ENCODE data around the gene MRPL54.

The MRPL54 gene

DNA sequence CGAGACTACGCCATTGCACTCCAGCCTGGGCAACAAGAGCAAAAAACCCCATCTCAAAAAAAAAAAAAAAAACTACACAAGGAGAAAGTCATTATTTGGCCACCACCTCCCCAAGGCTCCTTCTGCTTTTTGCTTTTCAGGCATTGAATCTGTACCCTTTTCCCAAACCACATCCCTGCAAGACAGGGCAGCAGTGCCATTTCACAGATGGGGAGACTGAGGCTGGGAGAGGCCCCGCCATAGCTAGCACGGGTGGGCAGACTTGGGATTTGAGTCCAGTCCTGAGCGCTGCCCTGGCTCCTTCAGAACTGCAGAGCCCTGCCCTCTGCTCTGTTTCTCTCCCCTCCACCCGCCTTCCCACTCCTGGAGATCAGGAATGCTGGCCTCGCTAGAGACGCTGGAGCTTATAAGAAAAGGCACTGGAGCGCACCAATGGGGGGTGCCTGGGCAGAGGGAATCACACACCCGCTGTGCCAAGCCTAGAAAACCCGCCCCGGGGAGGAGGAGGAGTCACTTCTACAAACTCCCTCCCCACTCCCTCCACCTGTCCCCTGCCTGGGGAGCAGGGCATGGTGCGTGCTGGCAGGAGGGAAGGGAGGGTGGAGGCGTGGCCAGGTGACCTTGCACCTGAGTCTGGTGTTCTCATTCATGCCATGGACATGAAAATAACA lies 36.7 kb upstream of the MRPL54 start:
- TF ChIP-seq TAF1 (IDR thresholded peaks at IDR 0.05; ENCODE audit: borderline replicate concordance, low read depth, low read length) (no peak), POLR2AphosphoS5 (IDR thresholded peaks at IDR 0.05; ENCODE audit: low read depth, low read length) (no peak), POLR2A (IDR thresholded peaks at IDR 0.05; ENCODE audit: low read depth, low read length) (no peak)
- no peak for FAIRE-seq
- DNase-seq (ENCODE audit: insufficient read length): no peak

DNA sequence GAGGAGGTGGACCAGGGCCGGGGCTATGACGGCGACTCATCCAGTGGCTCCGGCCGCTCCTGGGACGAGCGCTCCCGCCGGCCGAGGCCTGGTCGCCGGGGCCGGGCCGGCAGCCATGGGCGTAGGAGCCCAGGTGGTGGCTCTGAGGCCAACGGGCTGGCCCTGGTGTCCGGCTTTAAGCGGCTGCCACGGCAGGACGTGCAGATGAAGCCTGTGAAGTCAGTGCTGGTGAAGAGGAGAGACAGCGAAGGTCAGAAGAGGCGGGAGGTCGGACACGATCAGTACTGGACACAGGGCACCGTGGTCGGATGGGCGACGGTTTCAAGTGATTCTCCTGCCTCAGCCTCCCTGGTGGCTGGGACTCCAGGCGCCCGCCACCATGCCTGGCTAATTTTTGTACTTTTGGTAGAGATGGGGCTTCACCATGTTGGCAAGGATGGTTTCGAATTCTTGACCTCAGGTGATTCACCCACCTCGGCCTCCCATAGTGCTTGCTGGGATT lies 32.0 kb upstream of the MRPL54 start:
- no peak for DNase-seq (ENCODE audit: insufficient read length)
- no peak for TF ChIP-seq TAF1 (IDR thresholded peaks at IDR 0.05; ENCODE audit: borderline replicate concordance, low read depth, low read length)
- TF ChIP-seq POLR2A (IDR thresholded peaks at IDR 0.05; ENCODE audit: low read depth, low read length): no peak
- no peak for TF ChIP-seq POLR2AphosphoS5 (IDR thresholded peaks at IDR 0.05; ENCODE audit: low read depth, low read length)
- FAIRE-seq: no peak

DNA sequence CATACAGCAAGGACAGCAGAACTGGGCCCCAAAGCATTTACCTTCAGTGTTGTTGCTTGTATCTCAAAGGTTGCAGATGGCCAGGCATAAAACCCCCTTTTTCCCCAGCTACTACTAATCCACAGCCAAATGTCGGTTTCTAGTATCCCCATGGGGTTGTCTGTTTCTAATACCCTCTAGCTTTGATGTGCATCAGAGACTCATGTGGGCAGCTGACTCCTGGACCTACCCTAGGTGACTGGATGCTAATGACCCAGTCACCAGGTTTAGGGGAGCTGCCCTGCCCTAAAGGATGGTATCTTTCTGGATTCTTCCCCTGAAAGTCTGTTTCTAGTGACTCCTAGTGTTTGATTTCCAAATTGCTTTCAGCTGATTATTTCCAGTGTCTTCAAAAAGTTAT lies 30.4 kb upstream of the MRPL54 start:
- TF ChIP-seq POLR2AphosphoS5 (IDR thresholded peaks at IDR 0.05; ENCODE audit: low read depth, low read length) (no peak), TAF1 (IDR thresholded peaks at IDR 0.05; ENCODE audit: borderline replicate concordance, low read depth, low read length) (no peak), POLR2A (IDR thresholded peaks at IDR 0.05; ENCODE audit: low read depth, low read length) (no peak)
- no peak for DNase-seq (ENCODE audit: insufficient read length)
- no peak for FAIRE-seq

DNA sequence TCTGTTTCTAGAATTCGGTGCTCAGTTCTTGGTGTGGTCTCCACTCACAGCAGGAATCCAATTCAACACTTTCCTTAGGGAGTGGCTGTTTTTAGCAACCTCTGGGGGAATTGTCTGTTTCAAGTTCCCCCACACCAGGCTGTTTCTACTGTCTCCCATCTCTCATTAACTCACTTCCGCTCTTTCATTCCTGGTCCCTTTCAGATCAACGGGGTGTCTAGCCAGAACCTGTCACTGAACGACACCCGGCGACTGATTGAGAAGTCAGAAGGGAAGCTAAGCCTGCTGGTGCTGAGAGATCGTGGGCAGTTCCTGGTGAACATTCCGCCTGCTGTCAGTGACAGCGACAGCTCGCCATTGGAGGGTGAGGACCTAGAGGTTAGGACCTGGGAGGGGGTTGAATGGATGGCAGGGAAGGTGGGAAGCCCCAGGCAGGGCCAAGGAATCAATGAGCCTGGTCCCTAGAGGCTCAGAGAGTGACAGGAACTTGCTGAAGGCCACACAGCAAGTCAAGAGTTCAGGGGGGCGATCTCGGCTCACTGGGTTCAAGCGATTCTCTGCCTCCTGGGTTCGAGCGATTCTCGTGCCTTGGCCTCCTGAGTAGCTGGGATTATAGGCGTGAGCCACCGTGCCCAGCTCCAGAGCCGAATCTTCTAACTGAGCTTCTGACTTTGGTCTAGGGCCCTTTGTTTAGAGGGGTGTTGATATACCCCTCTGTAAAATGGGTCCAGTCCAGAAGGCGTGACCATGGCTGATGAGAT lies 28.8 kb upstream of the MRPL54 start:
- FAIRE-seq (no peak), DNase-seq (ENCODE audit: insufficient read length) (no peak)

DNA sequence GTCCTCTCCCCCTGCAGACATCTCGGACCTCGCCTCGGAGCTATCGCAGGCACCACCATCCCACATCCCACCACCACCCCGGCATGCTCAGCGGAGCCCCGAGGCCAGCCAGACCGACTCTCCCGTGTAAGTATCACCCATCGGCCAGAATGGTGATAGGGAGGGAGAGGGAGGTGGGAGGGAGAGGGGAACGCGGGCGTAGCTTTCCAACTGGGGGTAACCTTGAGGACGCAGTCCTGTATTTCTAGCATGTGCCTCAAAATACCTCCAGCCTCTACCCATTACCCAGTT lies 28.2 kb upstream of the MRPL54 start:
- no peak for DNase-seq (ENCODE audit: insufficient read length)
- TF ChIP-seq POLR2A (IDR thresholded peaks at IDR 0.05; ENCODE audit: low read depth, low read length): no peak
- no peak for TF ChIP-seq POLR2AphosphoS5 (IDR thresholded peaks at IDR 0.05; ENCODE audit: low read depth, low read length)
- TF ChIP-seq TAF1 (IDR thresholded peaks at IDR 0.05; ENCODE audit: borderline replicate concordance, low read depth, low read length): no peak
- FAIRE-seq: no peak

More for the DNA sequence above, 28.8 kb upstream of the MRPL54 start:
- no peak for TF ChIP-seq POLR2AphosphoS5 (IDR thresholded peaks at IDR 0.05; ENCODE audit: low read depth, low read length)
- no peak for TF ChIP-seq POLR2A (IDR thresholded peaks at IDR 0.05; ENCODE audit: low read depth, low read length)
- TF ChIP-seq TAF1 (IDR thresholded peaks at IDR 0.05; ENCODE audit: borderline replicate concordance, low read depth, low read length): no peak

DNA sequence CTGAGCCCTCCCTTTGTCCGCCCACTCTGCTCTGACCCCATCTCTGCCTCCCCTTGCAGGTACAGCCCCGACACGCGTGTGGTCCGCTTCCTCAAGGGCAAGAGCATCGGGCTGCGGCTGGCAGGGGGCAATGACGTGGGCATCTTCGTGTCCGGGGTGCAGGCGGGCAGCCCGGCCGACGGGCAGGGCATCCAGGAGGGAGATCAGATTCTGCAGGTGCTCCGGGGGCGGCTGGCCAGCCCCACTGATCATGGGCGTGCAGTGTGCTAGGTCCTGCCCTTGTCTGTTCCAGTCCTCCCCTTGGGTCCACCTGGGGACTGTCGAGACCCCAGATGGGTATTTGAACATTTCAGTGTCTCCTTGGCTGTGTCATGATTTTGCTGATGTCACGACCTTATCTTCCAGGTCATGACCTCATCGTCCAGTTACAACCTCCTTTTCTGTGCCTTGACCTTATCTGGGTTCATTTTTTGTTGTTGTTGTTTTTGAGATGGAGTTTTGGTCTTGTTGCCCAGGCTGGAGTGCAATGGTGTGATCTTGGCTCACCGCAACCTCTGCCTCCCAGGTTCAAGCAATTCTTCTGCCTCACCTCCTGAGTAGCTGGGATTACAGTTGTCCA lies 26.3 kb upstream of the MRPL54 start:
- FAIRE-seq (no peak), DNase-seq (ENCODE audit: insufficient read length) (no peak)
- TF ChIP-seq TAF1 (IDR thresholded peaks at IDR 0.05; ENCODE audit: borderline replicate concordance, low read depth, low read length) (no peak), POLR2AphosphoS5 (IDR thresholded peaks at IDR 0.05; ENCODE audit: low read depth, low read length) (no peak), POLR2A (IDR thresholded peaks at IDR 0.05; ENCODE audit: low read depth, low read length) (no peak)

DNA sequence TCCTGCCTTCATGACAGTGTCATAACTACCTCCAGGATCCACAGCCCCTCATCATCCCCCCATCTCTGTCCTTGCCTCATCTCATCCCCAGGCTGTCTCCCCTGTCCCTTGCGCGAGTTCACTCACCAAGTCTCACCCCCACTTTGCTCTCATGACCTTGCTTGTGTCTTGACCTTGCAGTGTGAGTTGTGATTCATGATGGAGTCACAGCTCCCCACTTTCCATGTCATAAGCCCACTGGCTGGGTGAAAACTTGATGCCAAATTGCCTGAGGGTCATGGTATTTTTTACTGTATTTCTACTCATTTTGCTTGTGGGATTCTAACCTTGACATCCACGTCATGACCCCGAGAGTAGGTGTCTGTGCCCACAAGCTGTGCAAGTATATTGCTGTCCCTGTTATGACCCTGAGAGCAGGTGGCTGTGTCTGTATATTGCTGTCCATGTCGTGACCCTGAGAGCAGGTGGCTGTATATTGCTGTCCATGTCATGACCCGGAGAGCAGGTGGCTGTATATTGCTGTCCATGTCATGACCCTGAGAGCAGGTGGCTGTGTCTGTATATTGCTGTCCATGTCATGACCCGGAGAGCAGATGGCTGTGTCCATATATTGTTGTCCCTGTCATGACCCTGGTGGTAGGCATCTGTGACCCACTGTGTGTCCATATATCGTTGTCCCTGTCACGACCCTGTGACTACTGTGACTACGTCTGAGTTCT lies 24.8 kb upstream of the MRPL54 start:
- TF ChIP-seq TAF1 (IDR thresholded peaks at IDR 0.05; ENCODE audit: borderline replicate concordance, low read depth, low read length) (no peak), POLR2AphosphoS5 (IDR thresholded peaks at IDR 0.05; ENCODE audit: low read depth, low read length) (no peak), POLR2A (IDR thresholded peaks at IDR 0.05; ENCODE audit: low read depth, low read length) (no peak)
- FAIRE-seq (no peak), DNase-seq (ENCODE audit: insufficient read length) (no peak)

DNA sequence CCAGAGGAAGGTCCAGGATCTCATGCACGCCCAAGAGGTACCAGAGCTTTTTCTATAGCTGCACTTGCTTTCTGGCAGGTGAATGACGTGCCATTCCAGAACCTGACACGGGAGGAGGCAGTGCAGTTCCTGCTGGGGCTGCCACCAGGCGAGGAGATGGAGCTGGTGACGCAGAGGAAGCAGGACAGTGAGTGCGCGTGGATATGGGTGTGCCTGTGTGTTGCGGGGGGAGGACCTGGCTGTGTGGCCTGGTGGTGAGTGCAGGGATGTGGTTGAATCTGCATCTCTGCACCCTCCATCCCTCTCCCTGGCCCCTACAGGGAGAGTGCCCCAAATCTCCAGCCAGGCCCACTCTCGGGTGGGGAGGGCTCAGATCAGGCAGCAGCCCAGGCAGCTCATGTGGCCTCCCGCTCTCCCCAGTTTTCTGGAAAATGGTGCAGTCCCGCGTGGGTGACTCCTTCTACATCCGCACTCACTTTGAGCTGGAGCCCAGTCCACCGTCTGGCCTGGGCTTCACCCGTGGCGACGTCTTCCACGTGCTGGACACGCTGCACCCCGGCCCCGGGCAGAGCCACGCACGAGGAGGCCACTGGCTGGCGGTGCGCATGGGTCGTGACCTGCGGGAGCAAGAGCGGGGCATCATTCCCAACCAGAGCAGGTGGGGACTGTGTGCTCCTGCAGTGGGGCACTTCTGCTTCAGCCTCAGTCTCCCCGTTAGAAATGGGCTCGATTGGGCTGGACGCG lies 23.8 kb upstream of the MRPL54 start:
- TF ChIP-seq POLR2AphosphoS5 (IDR thresholded peaks at IDR 0.05; ENCODE audit: low read depth, low read length) (no peak), POLR2A (IDR thresholded peaks at IDR 0.05; ENCODE audit: low read depth, low read length) (no peak), TAF1 (IDR thresholded peaks at IDR 0.05; ENCODE audit: borderline replicate concordance, low read depth, low read length) (no peak)
- FAIRE-seq (no peak), DNase-seq (ENCODE audit: insufficient read length) (no peak)

DNA sequence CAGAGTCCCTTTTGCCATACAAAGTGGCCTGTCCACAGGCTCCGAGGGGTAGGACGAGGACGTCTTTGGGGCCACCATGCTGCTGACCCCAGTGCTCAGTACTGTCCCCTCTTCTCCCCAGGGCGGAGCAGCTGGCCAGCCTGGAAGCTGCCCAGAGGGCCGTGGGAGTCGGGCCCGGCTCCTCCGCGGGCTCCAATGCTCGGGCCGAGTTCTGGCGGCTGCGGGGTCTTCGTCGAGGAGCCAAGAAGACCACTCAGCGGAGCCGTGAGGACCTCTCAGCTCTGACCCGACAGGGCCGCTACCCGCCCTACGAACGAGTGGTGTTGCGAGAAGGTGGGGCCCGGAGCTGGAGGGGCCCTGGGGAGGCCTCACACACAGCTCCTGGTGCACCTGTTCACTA lies 22.1 kb upstream of the MRPL54 start:
- TF ChIP-seq POLR2A (IDR thresholded peaks at IDR 0.05; ENCODE audit: low read depth, low read length): no peak
- TF ChIP-seq POLR2AphosphoS5 (IDR thresholded peaks at IDR 0.05; ENCODE audit: low read depth, low read length): no peak
- no peak for TF ChIP-seq TAF1 (IDR thresholded peaks at IDR 0.05; ENCODE audit: borderline replicate concordance, low read depth, low read length)
- FAIRE-seq (no peak), DNase-seq (ENCODE audit: insufficient read length) (no peak)

DNA sequence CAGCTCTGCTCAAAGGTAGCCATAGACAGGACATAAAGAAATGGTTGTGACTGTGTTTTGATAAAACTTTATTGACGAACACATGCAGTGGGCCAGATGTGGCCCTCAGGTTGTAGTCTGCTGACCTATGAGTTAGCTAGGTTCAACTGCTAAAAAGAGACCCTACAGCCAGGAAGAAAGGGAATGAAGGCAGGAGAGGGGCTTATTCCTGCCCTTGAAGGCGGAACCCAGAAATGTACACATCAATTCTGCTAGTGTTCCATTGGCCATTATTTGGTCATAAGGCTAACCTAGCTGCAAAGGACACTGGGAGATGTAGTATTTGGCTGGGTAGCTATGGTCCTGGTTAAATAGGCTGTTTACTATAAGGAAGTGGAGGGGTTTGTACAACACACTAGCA lies 19.0 kb upstream of the MRPL54 start:
- DNase-seq (ENCODE audit: insufficient read length) (no peak), FAIRE-seq (no peak)
- TF ChIP-seq POLR2AphosphoS5 (IDR thresholded peaks at IDR 0.05; ENCODE audit: low read depth, low read length) (no peak), POLR2A (IDR thresholded peaks at IDR 0.05; ENCODE audit: low read depth, low read length) (no peak)
